K562 (cell line): ENCODE data around the gene RNF167. TPM values are rescaled to one million over a fixed set of nuclear protein-coding genes. Genes with fewer than 3 reads are reported as not detected.
A peak's percentile ranks its signal among the peaks of the same experiment; 100 is the strongest.

ENCODE experiments used
- ARHGAP35 ChIP-seq: fragments of 450-650 bp; IDR thresholded peaks from 2 replicates; pipeline ENCODE4 v1.6.1; 2018; ENCODE audit not compliant: partially characterized antibody
- CBFA2T3 ChIP-seq: fragments of 450-650 bp; IDR thresholded peaks from 2 replicates; pipeline ENCODE4 v1.6.1; 2017
- CBFB ChIP-seq: sonication (generic); formaldehyde crosslinking; IDR thresholded peaks from 2 replicates; pipeline ENCODE4 v1.4.0; 2020; ENCODE audit warnings: mild to moderate bottlenecking, missing genetic modification reagents
- CEBPB ChIP-seq: fragments of 450-650 bp; IDR thresholded peaks from 2 replicates; pipeline ENCODE4 v1.6.1; 2016; ENCODE audit warnings: missing genetic modification characterization, missing compliant biosample characterization
- ERF ChIP-seq: fragments of 450-650 bp; formaldehyde crosslinking; IDR thresholded peaks from 2 replicates; pipeline ENCODE4 v1.4.0; 2020; ENCODE audit warnings: mild to moderate bottlenecking, mixed read lengths
- ETV1 ChIP-seq: fragments of 450-650 bp; conservative IDR thresholded peaks from 2 replicates; pipeline ENCODE4 v1.6.1; 2016; ENCODE audit warnings: missing genetic modification characterization, control low read depth, low read depth, missing compliant biosample characterization
- FUS ChIP-seq: fragments of 200-400 bp; formaldehyde crosslinking; optimal IDR thresholded peaks from 2 replicates; pipeline ENCODE3; 2017; ENCODE audit warnings: low read depth, low read length
- GABPA ChIP-seq: fragments of 200-800 bp; sonication (Bioruptor generic); conservative IDR thresholded peaks from 2 replicates; pipeline ENCODE4 v1.6.1; 2016; ENCODE audit warnings: low read depth, missing genetic modification characterization, missing compliant biosample characterization
- KDM5B ChIP-seq: fragments of 200-600 bp; sonication (generic); IDR thresholded peaks from 2 replicates; pipeline ENCODE4 v1.6.1; 2012; ENCODE audit warnings: low read depth, mild to moderate bottlenecking, moderate library complexity, low read length, control low read depth, inconsistent platforms; ENCODE audit not compliant: insufficient replicate concordance
- MNT ChIP-seq, 2 experiments: fragments of 450-650 bp; conservative IDR thresholded peaks; 2 replicates each; pipeline ENCODE4 v1.6.1; 2017; ENCODE audit warnings: mild to moderate bottlenecking in 2 of 2, moderate library complexity in 2 of 2
- NBN ChIP-seq: fragments of 450-650 bp; IDR thresholded peaks from 2 replicates; pipeline ENCODE4 v1.6.1; 2016; ENCODE audit warnings: low read depth, mild to moderate bottlenecking
- NCOR1 ChIP-seq: fragments of 450-650 bp; IDR thresholded peaks from 2 replicates; pipeline ENCODE4 v1.6.1; 2016; ENCODE audit warnings: mild to moderate bottlenecking, moderate library complexity
- NR2C2 ChIP-seq, 2 experiments: fragments of 200-800 bp in 1 of 2; sonication (Bioruptor generic) in 1 of 2; sonication (generic) in 1 of 2; formaldehyde crosslinking in 1 of 2; IDR thresholded peaks; 2 replicates each; pipeline versions ENCODE4 v1.6.1 to v1.8.0; 2016 to 2022; ENCODE audit warnings: mild to moderate bottlenecking in 1 of 2, missing compliant biosample characterization in 1 of 2, missing genetic modification characterization in 1 of 2, missing genetic modification reagents in 1 of 2
- POLR2H ChIP-seq: IDR thresholded peaks from 2 replicates; pipeline ENCODE4 v1.6.1; 2016; ENCODE audit warnings: missing genetic modification characterization, low read depth, mild to moderate bottlenecking, control low read depth, missing compliant biosample characterization, moderate library complexity
- RBBP5 ChIP-seq: fragments of 200-600 bp; sonication (generic); IDR thresholded peaks from 2 replicates; pipeline ENCODE4 v1.6.1; 2012; ENCODE audit warnings: borderline replicate concordance, mild to moderate bottlenecking, low read length, control low read depth, inconsistent platforms; ENCODE audit not compliant: insufficient read depth, poor library complexity, severe bottlenecking
- SRF ChIP-seq, 2 experiments: fragments of 250-450, 450-650 bp in 1 of 2; sonication (Bioruptor Pico) in 1 of 2; sonication (generic) in 1 of 2; formaldehyde crosslinking; IDR thresholded peaks; 2 replicates each; pipeline versions ENCODE4 v1.5.0 to v1.5.1; 2020 to 2022; ENCODE audit warnings: mild to moderate bottlenecking in 1 of 2, missing genetic modification reagents in 1 of 2
- YY1 ChIP-seq, 3 experiments: IDR thresholded peaks; 2 replicates each; pipeline ENCODE4 v1.6.1; 2011; ENCODE audit warnings: low read length in 2 of 3, mild to moderate bottlenecking in 2 of 3, moderate library complexity in 2 of 3, borderline replicate concordance in 1 of 3, control low read depth in 1 of 3, low read depth in 1 of 3; ENCODE audit not compliant: insufficient read depth in 3 of 3, insufficient replicate concordance in 2 of 3, control insufficient read depth in 1 of 3, insufficient read length in 1 of 3; ENCODE audit errors: extremely low read depth in 1 of 3
- ZNF263 ChIP-seq: sonication (generic); formaldehyde crosslinking; IDR thresholded peaks from 2 replicates; pipeline ENCODE4 v1.8.0; 2022; ENCODE audit warnings: mild to moderate bottlenecking, missing genetic modification reagents, borderline replicate concordance
- polyA plus RNA-seq, 8 experiments: library from polyadenylated mRNA; depleted of rRNA in 4 of 8; stranded (reverse) in 5 of 8; unstranded in 3 of 8; fragments of >200 nt; fragmentation: Nextera tagmentation in 2 of 8; fragmentation: Illumina TruSeq in 1 of 8; extraction: Ambion mirVana in 2 of 8; extraction: Trizol in 1 of 8; gene quantifications; 2 replicates each; pipeline versions ENCODE4 v1.2.1 to v1.2.3, GENCODE V29; 2011 to 2014; ENCODE audit warnings: inconsistent platforms in 1 of 8, missing spikeins in 1 of 8
- total RNA-seq, 7 experiments: library from RNA; depleted of rRNA in 6 of 7; stranded (reverse); fragments of >200 nt in 6 of 7; fragmentation: Illumina TruSeq in 2 of 7; extraction: Trizol in 2 of 7; gene quantifications; 2 replicates each; pipeline versions ENCODE4 v1.2.1 to v1.2.3, GENCODE V29; 2011 to 2021; ENCODE audit warnings: low replicate concordance in 1 of 7
- TF ChIP-seq, protein P1 (sequence below): fragments of 250-450 bp; sonication (Bioruptor Pico); IDR thresholded peaks from 2 replicates; pipeline ENCODE4 v1.4.0; 2020

The RNF167 gene
- total and polyA plus RNA-seq, 9 of the 15 experiments (the other 6 are each of a cell fraction or from before 2014, with no cell fraction given) = 16.5 to 143 (median 45.5) TPM

GRCh38 chr17:4939796-4940554, at the start of gene RNF167, which contains the start of gene SLC25A11 (continued):
- no peak for TF ChIP-seq ZNF263 (CRISPR knock-in tag)
- peak; percentile 98 for TF ChIP-seq ARHGAP35
- peak; percentile 64 for TF ChIP-seq POLR2H (tag)
- TF ChIP-seq CEBPB (tag) = no peak; the same call in 1 of the 2 replicates
- peak; percentile 83 for TF ChIP-seq ETV1
- peak; percentile 95 for TF ChIP-seq GABPA
- no peak for TF ChIP-seq CBFB
- TF ChIP-seq FUS = no peak
- TF ChIP-seq NBN = no peak
- TF ChIP-seq, protein P1, sequence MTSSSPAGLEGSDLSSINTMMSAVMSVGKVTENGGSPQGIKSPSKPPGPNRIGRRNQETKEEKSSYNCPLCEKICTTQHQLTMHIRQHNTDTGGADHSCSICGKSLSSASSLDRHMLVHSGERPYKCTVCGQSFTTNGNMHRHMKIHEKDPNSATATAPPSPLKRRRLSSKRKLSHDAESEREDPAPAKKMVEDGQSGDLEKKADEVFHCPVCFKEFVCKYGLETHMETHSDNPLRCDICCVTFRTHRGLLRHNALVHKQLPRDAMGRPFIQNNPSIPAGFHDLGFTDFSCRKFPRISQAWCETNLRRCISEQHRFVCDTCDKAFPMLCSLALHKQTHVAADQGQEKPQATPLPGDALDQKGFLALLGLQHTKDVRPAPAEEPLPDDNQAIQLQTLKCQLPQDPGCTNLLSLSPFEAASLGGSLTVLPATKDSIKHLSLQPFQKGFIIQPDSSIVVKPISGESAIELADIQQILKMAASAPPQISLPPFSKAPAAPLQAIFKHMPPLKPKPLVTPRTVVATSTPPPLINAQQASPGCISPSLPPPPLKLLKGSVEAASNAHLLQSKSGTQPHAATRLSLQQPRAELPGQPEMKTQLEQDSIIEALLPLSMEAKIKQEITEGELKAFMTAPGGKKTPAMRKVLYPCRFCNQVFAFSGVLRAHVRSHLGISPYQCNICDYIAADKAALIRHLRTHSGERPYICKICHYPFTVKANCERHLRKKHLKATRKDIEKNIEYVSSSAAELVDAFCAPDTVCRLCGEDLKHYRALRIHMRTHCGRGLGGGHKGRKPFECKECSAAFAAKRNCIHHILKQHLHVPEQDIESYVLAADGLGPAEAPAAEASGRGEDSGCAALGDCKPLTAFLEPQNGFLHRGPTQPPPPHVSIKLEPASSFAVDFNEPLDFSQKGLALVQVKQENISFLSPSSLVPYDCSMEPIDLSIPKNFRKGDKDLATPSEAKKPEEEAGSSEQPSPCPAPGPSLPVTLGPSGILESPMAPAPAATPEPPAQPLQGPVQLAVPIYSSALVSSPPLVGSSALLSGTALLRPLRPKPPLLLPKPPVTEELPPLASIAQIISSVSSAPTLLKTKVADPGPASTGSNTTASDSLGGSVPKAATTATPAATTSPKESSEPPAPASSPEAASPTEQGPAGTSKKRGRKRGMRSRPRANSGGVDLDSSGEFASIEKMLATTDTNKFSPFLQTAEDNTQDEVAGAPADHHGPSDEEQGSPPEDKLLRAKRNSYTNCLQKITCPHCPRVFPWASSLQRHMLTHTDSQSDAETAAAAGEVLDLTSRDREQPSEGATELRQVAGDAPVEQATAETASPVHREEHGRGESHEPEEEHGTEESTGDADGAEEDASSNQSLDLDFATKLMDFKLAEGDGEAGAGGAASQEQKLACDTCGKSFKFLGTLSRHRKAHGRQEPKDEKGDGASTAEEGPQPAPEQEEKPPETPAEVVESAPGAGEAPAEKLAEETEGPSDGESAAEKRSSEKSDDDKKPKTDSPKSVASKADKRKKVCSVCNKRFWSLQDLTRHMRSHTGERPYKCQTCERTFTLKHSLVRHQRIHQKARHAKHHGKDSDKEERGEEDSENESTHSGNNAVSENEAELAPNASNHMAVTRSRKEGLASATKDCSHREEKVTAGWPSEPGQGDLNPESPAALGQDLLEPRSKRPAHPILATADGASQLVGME (CRISPR knock-in tag) = 0 out of 2 replicates have a peak, but pooled peaks have one; percentile 20
- no peak for TF ChIP-seq NCOR1
- no peak for TF ChIP-seq ERF (CRISPR knock-in tag)
- TF ChIP-seq YY1 (IDR thresholded peaks at IDR 0.05; ENCODE audit: borderline replicate concordance in 1 of 3, control insufficient read depth in 1 of 3, extremely low read depth in 1 of 3, insufficient read depth in 3 of 3, insufficient read length in 1 of 3, insufficient replicate concordance in 2 of 3, low read depth in 1 of 3, low read length in 2 of 3) = peak; percentile 27 to 87 (median 81)
- TF ChIP-seq SRF (CRISPR knock-in tag; IDR thresholded peaks at IDR 0.05) = no peak
- TF ChIP-seq CBFA2T3 = no peak
- TF ChIP-seq RBBP5 = peak; percentile 54
- peak in 1 of 2 experiments; percentile 47; a peak in 3 of 4 replicates for TF ChIP-seq MNT (conservative IDR thresholded peaks at IDR 0.05)
- no peak for TF ChIP-seq NR2C2 (CRISPR knock-in tag; IDR thresholded peaks at IDR 0.05)
- peak; percentile 62; the same call in 1 of the 2 replicates for TF ChIP-seq NR2C2 (tag; IDR thresholded peaks at IDR 0.05)
- peak; percentile 78 for TF ChIP-seq KDM5B
